ENCODE measurements around the gene ZNRF2.
A peak's percentile ranks its signal among the peaks of the same experiment; 100 is the strongest.

DNA sequence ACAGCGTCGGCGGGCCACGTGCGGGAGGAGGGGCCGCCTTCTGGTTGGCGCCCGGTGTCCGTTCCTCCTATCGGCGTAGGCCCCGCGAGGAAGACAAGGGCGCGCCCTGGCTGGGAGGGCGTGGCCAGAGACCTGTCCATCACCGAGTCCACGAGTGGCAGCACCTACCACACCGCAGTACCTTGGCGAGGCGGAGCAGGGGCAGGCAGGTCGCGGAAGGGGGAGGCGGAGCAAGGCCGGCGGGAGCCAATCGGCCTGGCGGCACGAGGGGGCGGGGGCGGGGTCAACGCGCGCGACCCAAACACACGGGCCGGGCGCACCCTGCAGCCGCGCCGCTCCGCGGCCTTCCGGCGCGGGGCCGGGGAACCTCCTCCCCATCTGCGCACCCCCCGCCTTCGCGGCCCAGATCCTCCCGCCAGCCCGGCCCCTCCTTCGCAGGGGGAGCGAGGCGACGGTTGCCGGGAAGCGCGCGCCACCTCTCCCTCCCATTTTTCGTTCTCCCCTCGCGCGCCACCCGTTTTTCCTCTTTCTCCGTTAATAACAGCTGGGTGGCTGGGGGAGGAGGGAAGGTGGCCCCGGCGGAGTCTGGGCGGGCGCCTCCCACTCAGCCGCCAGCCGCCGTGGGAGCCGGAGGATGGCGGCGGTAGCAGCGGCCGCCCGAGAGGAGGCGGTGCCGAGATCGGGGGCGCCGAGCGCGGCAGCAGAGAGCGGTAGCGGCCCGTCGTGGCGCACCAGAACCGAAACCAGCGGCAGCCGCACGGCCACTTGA is at the start of gene ZNRF2:
- peak; percentile 54 to 76 for TF ChIP-seq POLR2A (IDR thresholded peaks at IDR 0.05)
- TF ChIP-seq, protein P1, sequence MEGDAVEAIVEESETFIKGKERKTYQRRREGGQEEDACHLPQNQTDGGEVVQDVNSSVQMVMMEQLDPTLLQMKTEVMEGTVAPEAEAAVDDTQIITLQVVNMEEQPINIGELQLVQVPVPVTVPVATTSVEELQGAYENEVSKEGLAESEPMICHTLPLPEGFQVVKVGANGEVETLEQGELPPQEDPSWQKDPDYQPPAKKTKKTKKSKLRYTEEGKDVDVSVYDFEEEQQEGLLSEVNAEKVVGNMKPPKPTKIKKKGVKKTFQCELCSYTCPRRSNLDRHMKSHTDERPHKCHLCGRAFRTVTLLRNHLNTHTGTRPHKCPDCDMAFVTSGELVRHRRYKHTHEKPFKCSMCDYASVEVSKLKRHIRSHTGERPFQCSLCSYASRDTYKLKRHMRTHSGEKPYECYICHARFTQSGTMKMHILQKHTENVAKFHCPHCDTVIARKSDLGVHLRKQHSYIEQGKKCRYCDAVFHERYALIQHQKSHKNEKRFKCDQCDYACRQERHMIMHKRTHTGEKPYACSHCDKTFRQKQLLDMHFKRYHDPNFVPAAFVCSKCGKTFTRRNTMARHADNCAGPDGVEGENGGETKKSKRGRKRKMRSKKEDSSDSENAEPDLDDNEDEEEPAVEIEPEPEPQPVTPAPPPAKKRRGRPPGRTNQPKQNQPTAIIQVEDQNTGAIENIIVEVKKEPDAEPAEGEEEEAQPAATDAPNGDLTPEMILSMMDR (IDR thresholded peaks at IDR 0.05): peak in 5 of 6 experiments; percentile 28 to 53 (median 47)

All from adrenal gland (tissue), 5 donors.